Breast epithelium (tissue), 3 donors: ENCODE data around the gene RTN4.

Source experiments
- POLR2A ChIP-seq: fragments of 450-650 bp; IDR thresholded peaks from one replicate; pipeline ENCODE4 v1.6.1; 2016; ENCODE audit warnings: antibody characterized with exemption, mild to moderate bottlenecking, moderate library complexity
- POLR2AphosphoS5 ChIP-seq, 3 donors: sonication (generic); formaldehyde crosslinking; IDR thresholded peaks; one replicate each; pipeline ENCODE4 v1.6.1; 2017; ENCODE audit warnings: antibody characterized with exemption in 3 of 3
- TF ChIP-seq, protein P1 (sequence below), 3 donors: fragments of 450-650 bp; IDR thresholded peaks; one replicate each; pipeline ENCODE4 v1.5.1; 2016 to 2017; ENCODE audit warnings: antibody characterized with exemption in 3 of 3, mild to moderate bottlenecking in 3 of 3, moderate library complexity in 3 of 3

DNA sequence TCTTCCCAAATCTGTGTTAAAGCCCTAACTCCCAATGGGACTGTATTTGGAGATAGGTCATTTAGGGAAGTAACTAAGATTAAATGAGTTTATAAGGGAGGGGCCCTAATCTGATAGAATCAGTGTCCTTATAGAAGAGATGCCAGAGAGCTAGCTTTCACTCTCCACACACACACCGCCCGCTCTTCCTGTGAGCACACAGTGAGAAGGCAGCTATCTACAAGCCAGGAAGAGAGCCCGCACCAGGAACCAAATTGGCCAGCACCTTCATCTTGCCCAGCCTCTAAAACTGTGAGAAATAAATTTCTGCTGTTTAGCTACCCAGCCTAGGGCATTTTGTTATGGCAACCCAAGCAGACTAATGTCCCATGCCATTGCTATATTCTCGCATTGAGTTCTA is 125.2 kb downstream of the RTN4 start:
- TF ChIP-seq, protein P1, sequence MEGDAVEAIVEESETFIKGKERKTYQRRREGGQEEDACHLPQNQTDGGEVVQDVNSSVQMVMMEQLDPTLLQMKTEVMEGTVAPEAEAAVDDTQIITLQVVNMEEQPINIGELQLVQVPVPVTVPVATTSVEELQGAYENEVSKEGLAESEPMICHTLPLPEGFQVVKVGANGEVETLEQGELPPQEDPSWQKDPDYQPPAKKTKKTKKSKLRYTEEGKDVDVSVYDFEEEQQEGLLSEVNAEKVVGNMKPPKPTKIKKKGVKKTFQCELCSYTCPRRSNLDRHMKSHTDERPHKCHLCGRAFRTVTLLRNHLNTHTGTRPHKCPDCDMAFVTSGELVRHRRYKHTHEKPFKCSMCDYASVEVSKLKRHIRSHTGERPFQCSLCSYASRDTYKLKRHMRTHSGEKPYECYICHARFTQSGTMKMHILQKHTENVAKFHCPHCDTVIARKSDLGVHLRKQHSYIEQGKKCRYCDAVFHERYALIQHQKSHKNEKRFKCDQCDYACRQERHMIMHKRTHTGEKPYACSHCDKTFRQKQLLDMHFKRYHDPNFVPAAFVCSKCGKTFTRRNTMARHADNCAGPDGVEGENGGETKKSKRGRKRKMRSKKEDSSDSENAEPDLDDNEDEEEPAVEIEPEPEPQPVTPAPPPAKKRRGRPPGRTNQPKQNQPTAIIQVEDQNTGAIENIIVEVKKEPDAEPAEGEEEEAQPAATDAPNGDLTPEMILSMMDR (IDR thresholded peaks at IDR 0.05) = no peak
- no peak for TF ChIP-seq POLR2A
- TF ChIP-seq POLR2AphosphoS5 (IDR thresholded peaks at IDR 0.05) = no peak
